CD8-positive, alpha-beta memory T cell (primary cell): ENCODE results near the gene ARFRP1. TPM values are rescaled to one million over a fixed set of nuclear protein-coding genes. Genes with fewer than 3 reads are reported as not detected.

Experiments used
- CTCF ChIA-PET: fragments of 350-600 bp; sonication (Branson Sonifier 250); formaldehyde crosslinking; loops from one replicate; lab custom pipeline; 2021; ENCODE audit warnings: antibody characterized with exemption; lab: Charles Lee
- POLR2A ChIA-PET: fragments of 350-600 bp; sonication (Branson Sonifier 250); formaldehyde crosslinking; loops from one replicate; lab custom pipeline; 2021; ENCODE audit warnings: antibody characterized with exemption; lab: Charles Lee
- DNase-seq, 5 donors: peaks; one replicate each; pipeline versions ENCODE4 v3.0.0 to v3.0.0-alpha.2; 2020 to 2022; ENCODE audit warnings: mixed read lengths in 1 of 5
- H3K27ac ChIP-seq: one replicate; pipeline ENCODE4 v1.7.0; 2013; ENCODE audit warnings: low read depth, mild to moderate bottlenecking, low read length, moderate library complexity
- H3K27me3 ChIP-seq: 2 replicates; pipeline ENCODE4 v1.7.0; 2013; ENCODE audit warnings: low read length, mild to moderate bottlenecking; ENCODE audit not compliant: insufficient read depth, poor library complexity, severe bottlenecking
- H3K36me3 ChIP-seq: 2 replicates; pipeline ENCODE4 v1.7.0; 2013; ENCODE audit warnings: mild to moderate bottlenecking, low read length, moderate library complexity; ENCODE audit not compliant: insufficient read depth
- H3K4me1 ChIP-seq: 2 replicates; pipeline ENCODE4 v1.7.0; 2013; ENCODE audit warnings: mild to moderate bottlenecking, low read length, moderate library complexity; ENCODE audit not compliant: insufficient read depth
- H3K4me3 ChIP-seq: 2 replicates; pipeline ENCODE4 v1.7.0; 2013; ENCODE audit warnings: mild to moderate bottlenecking, low read length
- H3K9me3 ChIP-seq: 2 replicates; pipeline ENCODE4 v1.7.0; 2013; ENCODE audit warnings: mild to moderate bottlenecking, low read length
- H3K27ac Mint-ChIP-seq, 8 donors: one replicate each; pipeline ENCODE4 v1.8.0; 2020 to 2021; ENCODE audit warnings: mixed read lengths in 8 of 8, mild to moderate bottlenecking in 6 of 8, inconsistent platforms in 3 of 8, moderate library complexity in 3 of 8
- H3K27me3 Mint-ChIP-seq, 2 donors: one replicate each; pipeline ENCODE4 v1.8.0; 2020 to 2021; ENCODE audit warnings: mixed read lengths in 2 of 2, mild to moderate bottlenecking in 1 of 2, moderate library complexity in 1 of 2
- H3K36me3 Mint-ChIP-seq, 3 donors: one replicate each; pipeline ENCODE4 v1.8.0; 2020 to 2021; ENCODE audit warnings: mixed read lengths in 3 of 3, inconsistent platforms in 1 of 3, mild to moderate bottlenecking in 1 of 3
- H3K4me1 Mint-ChIP-seq, 3 donors: one replicate each; pipeline ENCODE4 v1.8.0; 2020 to 2021; ENCODE audit warnings: mixed read lengths in 3 of 3, inconsistent platforms in 1 of 3, mild to moderate bottlenecking in 1 of 3
- H3K4me3 Mint-ChIP-seq, 7 donors: one replicate each; pipeline ENCODE4 v1.8.0; 2020 to 2021; ENCODE audit warnings: mixed read lengths in 7 of 7, mild to moderate bottlenecking in 6 of 7, moderate library complexity in 4 of 7, inconsistent platforms in 2 of 7
- H3K9me3 Mint-ChIP-seq, 5 donors: one replicate each; pipeline ENCODE4 v1.8.0; 2020 to 2022; ENCODE audit warnings: mixed read lengths in 5 of 5, mild to moderate bottlenecking in 3 of 5, moderate library complexity in 2 of 5, inconsistent platforms in 1 of 5
- polyA plus RNA-seq: library from polyadenylated mRNA; unstranded; fragments of 300-500 nt; fragmentation: Illumina TruSeq; gene quantifications from one replicate; pipeline ENCODE4 v1.2.3, GENCODE V29; 2021
- total RNA-seq, 2 experiments: library from RNA; stranded (reverse); gene quantifications; one replicate each; pipeline ENCODE4 v1.2.3, GENCODE V29; 2021

ARFRP1 gene
- total and polyA plus RNA-seq, 3 experiments from 2014 or later, result 63.7 to 73.9 (median 72.8) TPM

- H3K36me3 Mint-ChIP-seq, result no peaks in the 10 kb centered on the region
- H3K4me1 ChIP-seq, result peaks cover 30% of the 10 kb centered on the region
- ChIA-PET POLR2A (interaction anchor here (0.6 to 5.0 kb wide), 7 partner anchors 8 to 113 kb away, joined by 3 to 31 read pairs (median 5); partner anchors contain the start of genes ARFRP1, LIME1, SLC2A4RG and TPD52L2), CTCF (interaction anchor here (1.7 to 2.6 kb wide), 4 partner anchors 11 to 44 kb away, joined by 4 to 14 read pairs (median 10); partner anchors contain the start of genes ARFRP1, LIME1 and ZGPAT)
- no peaks in the 10 kb centered on the region for H3K27me3 Mint-ChIP-seq
- H3K36me3 ChIP-seq, result no peaks in the 10 kb centered on the region
- H3K9me3 ChIP-seq, result no peaks in the 10 kb centered on the region
- no peak overlapping the region for H3K27ac ChIP-seq
- H3K4me1 Mint-ChIP-seq, result peaks cover 25 to 33% (median 29%) of the 10 kb centered on the region in 3 donors
- no peaks in the 10 kb centered on the region for H3K9me3 Mint-ChIP-seq
- DNase-seq, result peak in 3 of 5 donors; percentile 19 to 52 (median 33)
- H3K27me3 ChIP-seq, result no peaks in the 10 kb centered on the region
- peak overlapping the region; percentile 40 for H3K4me3 ChIP-seq
- H3K4me3 Mint-ChIP-seq, result peak overlapping the region in 6 of 7 donors; percentile 66 to 85 (median 82)
- peak overlapping the region in 7 of 8 donors; percentile 81 to 97 (median 89) for H3K27ac Mint-ChIP-seq
These were observed 43.9 kb upstream of the ARFRP1 start for GRCh38 chr20:63751471-63752271.

- Mint-ChIP-seq H3K27me3 (no peaks in the 10 kb centered on the region), H3K9me3 (no peaks in the 10 kb centered on the region), H3K36me3 (no peaks in the 10 kb centered on the region), H3K4me3 (peak overlapping the region in 6 of 7 donors; percentile 66 to 85 (median 82)), H3K4me1 (peaks cover 17 to 29% (median 22%) of the 10 kb centered on the region in 3 donors), H3K27ac (peak overlapping the region; percentile 75 to 97 (median 88))
- no peaks in the 10 kb centered on the region for H3K9me3 ChIP-seq
- DNase-seq, result peak; percentile 39 to 77 (median 61)
- H3K4me1 ChIP-seq, result peaks cover 22% of the 10 kb centered on the region
- ChIA-PET POLR2A (interaction anchor here (0.5 to 5.0 kb wide), 7 partner anchors 10 to 114 kb away, joined by 3 to 31 read pairs (median 4); partner anchors contain the start of genes ARFRP1, LIME1, SLC2A4RG and TPD52L2), CTCF (interaction anchor here (0.6 to 2.6 kb wide), 6 partner anchors 10 to 114 kb away, joined by 3 to 14 read pairs (median 6); partner anchors contain the start of genes ARFRP1, LIME1, TPD52L2 and ZGPAT)
- H3K36me3 ChIP-seq, result no peaks in the 10 kb centered on the region
- H3K27me3 ChIP-seq, result no peaks in the 10 kb centered on the region
- H3K4me3 ChIP-seq, result peak overlapping the region; percentile 40
- no peak overlapping the region for H3K27ac ChIP-seq
These were observed 43.2 kb upstream of the ARFRP1 start for GRCh38 chr20:63750807-63751470.

- no peaks in the 10 kb centered on the region for H3K36me3 ChIP-seq
- no peaks in the 10 kb centered on the region for H3K27me3 ChIP-seq
- H3K4me1 ChIP-seq, result peaks cover 20% of the 10 kb centered on the region
- H3K27ac ChIP-seq, result no peak overlapping the region
- H3K4me3 ChIP-seq, result no peak overlapping the region
- POLR2A ChIA-PET, result interaction anchor here (1.1 to 5.0 kb wide), 4 partner anchors 9 to 115 kb away, joined by 3 to 31 read pairs (median 7); partner anchors contain the start of genes LIME1, SLC2A4RG and TPD52L2
- H3K4me3 Mint-ChIP-seq, result peak overlapping the region in 1 of 7 donors; percentile 66
- peaks cover 10 to 29% (median 21%) of the 10 kb centered on the region in 3 donors for H3K4me1 Mint-ChIP-seq
- H3K27me3 Mint-ChIP-seq, result no peaks in the 10 kb centered on the region
- no peaks in the 10 kb centered on the region for H3K9me3 ChIP-seq
- CTCF ChIA-PET, result interaction anchor here (0.5 to 2.6 kb wide), 7 partner anchors 9 to 115 kb away, joined by 3 to 14 read pairs (median 3); partner anchors contain the start of genes LIME1 and TPD52L2
- H3K27ac Mint-ChIP-seq, result peak overlapping the region in 4 of 8 donors; percentile 12 to 97 (median 52)
- H3K9me3 Mint-ChIP-seq, result no peaks in the 10 kb centered on the region
- no peak for DNase-seq
- no peaks in the 10 kb centered on the region for H3K36me3 Mint-ChIP-seq
These were observed 42.1 kb upstream of the ARFRP1 start for GRCh38 chr20:63749597-63750508.

GRCh38 chr20:63748934-63749270, 41.1 kb upstream of the ARFRP1 start:
- no peak for DNase-seq
- Mint-ChIP-seq H3K4me3 (peak overlapping the region in 1 of 7 donors; percentile 37), H3K9me3 (no peaks in the 10 kb centered on the region), H3K36me3 (no peaks in the 10 kb centered on the region), H3K27me3 (no peaks in the 10 kb centered on the region), H3K4me1 (peaks cover 10 to 29% (median 21%) of the 10 kb centered on the region in 3 donors), H3K27ac (peak overlapping the region in 2 of 8 donors; percentile 37 to 50)
- no peak overlapping the region for H3K27ac ChIP-seq
- H3K9me3 ChIP-seq, result no peaks in the 10 kb centered on the region
- H3K27me3 ChIP-seq, result no peaks in the 10 kb centered on the region
- no peak overlapping the region for H3K4me3 ChIP-seq
- ChIA-PET POLR2A (interaction anchor here (5.0 kb wide), 1 partner anchor 11 kb away, joined by 31 read pairs; the partner anchor contains the start of genes LIME1 and SLC2A4RG), CTCF (interaction anchor here (0.7 to 1.3 kb wide), 3 partner anchors 10 to 116 kb away, joined by 3 read pairs; partner anchors contain the start of genes LIME1 and TPD52L2)
- H3K4me1 ChIP-seq, result peaks cover 20% of the 10 kb centered on the region
- no peaks in the 10 kb centered on the region for H3K36me3 ChIP-seq

GRCh38 chr20:63748070-63748933, 40.5 kb upstream of the ARFRP1 start:
- Histone ChIP-seq H3K36me3 (no peaks in the 10 kb centered on the region), H3K4me1 (peaks cover 20% of the 10 kb centered on the region), H3K27me3 (no peaks in the 10 kb centered on the region), H3K9me3 (no peaks in the 10 kb centered on the region), H3K27ac (no peak overlapping the region), H3K4me3 (no peak overlapping the region)
- DNase-seq, result no peak
- CTCF ChIA-PET, result interaction anchor here (0.7 to 1.3 kb wide), 2 partner anchors 10 to 116 kb away, joined by 3 read pairs; partner anchors contain the start of gene TPD52L2
- H3K27me3 Mint-ChIP-seq, result no peaks in the 10 kb centered on the region
- POLR2A ChIA-PET, result interaction anchor here (5.0 kb wide), 1 partner anchor 11 kb away, joined by 31 read pairs; the partner anchor contains the start of genes LIME1 and SLC2A4RG
- H3K27ac Mint-ChIP-seq, result peak overlapping the region in 2 of 8 donors; percentile 21 to 37
- H3K4me3 Mint-ChIP-seq, result peak overlapping the region in 1 of 7 donors; percentile 37
- no peaks in the 10 kb centered on the region for H3K9me3 Mint-ChIP-seq
- peaks cover 0 to 6% (median 0%) of the 10 kb centered on the region in 3 donors for H3K36me3 Mint-ChIP-seq
- peaks cover 10 to 29% (median 21%) of the 10 kb centered on the region in 3 donors for H3K4me1 Mint-ChIP-seq

- H3K9me3 ChIP-seq, result no peaks in the 10 kb centered on the region
- H3K9me3 Mint-ChIP-seq, result no peaks in the 10 kb centered on the region
- no peaks in the 10 kb centered on the region for H3K27me3 Mint-ChIP-seq
- H3K27me3 ChIP-seq, result no peaks in the 10 kb centered on the region
- H3K4me1 Mint-ChIP-seq, result peaks cover 10 to 29% (median 21%) of the 10 kb centered on the region in 3 donors
- H3K4me1 ChIP-seq, result peaks cover 20% of the 10 kb centered on the region
- H3K4me3 Mint-ChIP-seq, result no peak overlapping the region
- DNase-seq, result no peak
- H3K27ac Mint-ChIP-seq, result no peak overlapping the region
- POLR2A ChIA-PET, result no interaction called here
- CTCF ChIA-PET, result interaction anchor here (0.6 kb wide), 1 partner anchor 34 kb away, joined by 3 read pairs; no protein-coding TSS in a partner anchor
- peaks cover 2% of the 10 kb centered on the region for H3K36me3 ChIP-seq
- H3K36me3 Mint-ChIP-seq, result peaks cover 0 to 9% (median 0%) of the 10 kb centered on the region in 3 donors
- no peak overlapping the region for H3K4me3 ChIP-seq
- H3K27ac ChIP-seq, result no peak overlapping the region
These were observed 39.9 kb upstream of the ARFRP1 start for GRCh38 chr20:63747622-63748069.
